Mesenchymal stem cell (in vitro differentiated cells and primary cell): ENCODE results near the gene INPP5B.

Source experiments
- DNase-seq: peaks from one replicate; pipeline ENCODE4 v3.0.0-alpha.2; 2013
- H2AFZ ChIP-seq: one replicate; pipeline ENCODE4 v1.6.1; 2013; ENCODE audit warnings: low read depth, mild to moderate bottlenecking, control low read depth, inconsistent platforms, low read length, moderate library complexity
- H2AK5ac ChIP-seq: 2 replicates; pipeline ENCODE4 v1.6.1; 2013; ENCODE audit warnings: low read length, moderate library complexity, mild to moderate bottlenecking, inconsistent platforms; ENCODE audit not compliant: severe bottlenecking
- H2BK120ac ChIP-seq: one replicate; pipeline ENCODE4 v1.6.1; 2013; ENCODE audit warnings: low read depth, mild to moderate bottlenecking, inconsistent platforms, low read length, moderate library complexity
- H2BK12ac ChIP-seq, 2 experiments: one replicate each; pipeline ENCODE4 v1.6.1; 2013; ENCODE audit warnings: inconsistent platforms in 2 of 2, low read length in 2 of 2, mild to moderate bottlenecking in 2 of 2, moderate library complexity in 2 of 2, control low read depth in 1 of 2
- H2BK15ac ChIP-seq: one replicate; pipeline ENCODE4 v1.6.1; 2013; ENCODE audit warnings: mild to moderate bottlenecking, low read depth, inconsistent platforms; ENCODE audit not compliant: poor library complexity, severe bottlenecking
- H2BK5ac ChIP-seq: 2 replicates; pipeline ENCODE4 v1.6.1; 2013; ENCODE audit warnings: low read depth, mild to moderate bottlenecking, low read length, control low read depth, inconsistent platforms; ENCODE audit not compliant: poor library complexity, severe bottlenecking
- H3K14ac ChIP-seq, 2 experiments: one replicate each; pipeline ENCODE4 v1.6.1; 2013; ENCODE audit warnings: inconsistent platforms in 2 of 2, low read length in 2 of 2, control low read depth in 1 of 2, mild to moderate bottlenecking in 1 of 2, moderate library complexity in 1 of 2
- H3K18ac ChIP-seq, 2 experiments: one replicate each; pipeline ENCODE4 v1.6.1; 2013; ENCODE audit warnings: inconsistent platforms in 2 of 2, low read length in 2 of 2, control low read depth in 1 of 2, low read depth in 1 of 2, mild to moderate bottlenecking in 1 of 2
- H3K23ac ChIP-seq, 2 experiments: one replicate each; pipeline ENCODE4 v1.6.1; 2013; ENCODE audit warnings: inconsistent platforms in 2 of 2, low read length in 2 of 2, mild to moderate bottlenecking in 2 of 2, moderate library complexity in 2 of 2, control low read depth in 1 of 2
- H3K27ac ChIP-seq: 2 replicates; pipeline ENCODE4 v1.5.1; 2013; ENCODE audit warnings: mild to moderate bottlenecking, moderate library complexity, low read length, control low read depth, inconsistent platforms; ENCODE audit not compliant: poor library complexity, severe bottlenecking
- H3K27me3 ChIP-seq, 2 experiments: 2 replicates each; pipeline versions ENCODE4 v1.6.1 to v1.7.0; 2013; ENCODE audit warnings: low read length in 2 of 2, mild to moderate bottlenecking in 2 of 2, moderate library complexity in 2 of 2, control low read depth in 1 of 2, inconsistent platforms in 1 of 2; ENCODE audit not compliant: control insufficient read depth in 1 of 2, insufficient read depth in 1 of 2
- H3K36me3 ChIP-seq, 2 experiments: 2 replicates each; pipeline versions ENCODE4 v1.6.1 to v1.7.0; 2013; ENCODE audit warnings: low read length in 2 of 2, control low read depth in 1 of 2, inconsistent platforms in 1 of 2, low read depth in 1 of 2, mild to moderate bottlenecking in 1 of 2; ENCODE audit not compliant: insufficient read depth in 2 of 2, control insufficient read depth in 1 of 2
- H3K4ac ChIP-seq, 2 experiments: one replicate each; pipeline ENCODE4 v1.6.1; 2013; ENCODE audit warnings: inconsistent platforms in 2 of 2, low read length in 2 of 2, mild to moderate bottlenecking in 2 of 2, moderate library complexity in 2 of 2, control low read depth in 1 of 2, low read depth in 1 of 2
- H3K4me1 ChIP-seq: 2 replicates; pipeline ENCODE4 v1.6.1; 2013; ENCODE audit warnings: low read depth, low read length, control low read depth; ENCODE audit not compliant: control insufficient read depth, insufficient read depth
- H3K4me2 ChIP-seq: 2 replicates; pipeline ENCODE4 v1.6.1; 2013; ENCODE audit warnings: low read length, mild to moderate bottlenecking, inconsistent platforms; ENCODE audit not compliant: poor library complexity, severe bottlenecking
- H3K4me3 ChIP-seq, 2 experiments: 2 replicates each; pipeline versions ENCODE4 v1.5.1 to v1.7.0; 2013; ENCODE audit warnings: low read length in 2 of 2, mild to moderate bottlenecking in 2 of 2, control low read depth in 1 of 2, low read depth in 1 of 2; ENCODE audit not compliant: insufficient read depth in 1 of 2
- H3K79me1 ChIP-seq: replicated peaks from 2 replicates; pipeline ENCODE4 v1.6.1; 2013; ENCODE audit warnings: mild to moderate bottlenecking, control low read depth, low read length, inconsistent platforms; ENCODE audit not compliant: poor library complexity, severe bottlenecking
- H3K9ac ChIP-seq: 2 replicates; pipeline ENCODE4 v1.7.0; 2013; ENCODE audit warnings: mild to moderate bottlenecking, low read length, moderate library complexity
- H3K9me3 ChIP-seq: 2 replicates; pipeline ENCODE4 v1.7.0; 2013; ENCODE audit warnings: mild to moderate bottlenecking, low read length; ENCODE audit not compliant: control insufficient read depth
- H4K8ac ChIP-seq: one replicate; pipeline ENCODE4 v1.6.1; 2013; ENCODE audit warnings: inconsistent platforms, mild to moderate bottlenecking, low read length, moderate library complexity
- H4K91ac ChIP-seq: one replicate; pipeline ENCODE4 v1.6.1; 2013; ENCODE audit warnings: mild to moderate bottlenecking, low read length, inconsistent platforms
- WGBS: methylation state at CpG from one replicate; pipeline ENCODE4 v1.1.7; 2013; ENCODE audit warnings: mixed read lengths; 5-methylcytosine and 5-hydroxymethylcytosine counted together

The INPP5B gene

GRCh38 chr1:37841652-37842051 lies 105.2 kb downstream of the INPP5B start:
- no peak overlapping the region for H3K14ac ChIP-seq
- no peak overlapping the region for H4K91ac ChIP-seq
- H3K18ac ChIP-seq = no peak overlapping the region
- 100% methylated on average over 2 of the region's 3 CpGs for WGBS
- H2BK15ac ChIP-seq = no peak overlapping the region
- no peak overlapping the region for H4K8ac ChIP-seq
- H3K27me3 ChIP-seq = no peaks in the 10 kb centered on the region
- peaks cover 28% of the 10 kb centered on the region for H3K79me1 ChIP-seq
- no peak overlapping the region for H3K23ac ChIP-seq
- H2AFZ ChIP-seq = no peak overlapping the region
- H3K4me2 ChIP-seq = no peak overlapping the region
- no peak for DNase-seq
- H3K4me3 ChIP-seq = no peak overlapping the region
- no peak overlapping the region for H2BK12ac ChIP-seq
- H3K27ac ChIP-seq = no peak overlapping the region
- H3K4me1 ChIP-seq = peaks cover 13% of the 10 kb centered on the region
- no peak overlapping the region for H2BK120ac ChIP-seq
- H3K9me3 ChIP-seq = no peaks in the 10 kb centered on the region
- no peak overlapping the region for H3K4ac ChIP-seq
- H2BK5ac ChIP-seq = no peak overlapping the region
- H3K36me3 ChIP-seq = peaks cover 24 to 83% of the 10 kb centered on the region in 2 experiments
- no peak overlapping the region for H3K9ac ChIP-seq
- no peak overlapping the region for H2AK5ac ChIP-seq

GRCh38 chr1:37840711-37841110 lies 106.1 kb downstream of the INPP5B start:
- no peak overlapping the region for H3K27ac ChIP-seq
- H3K27me3 ChIP-seq = no peaks in the 10 kb centered on the region
- H3K9ac ChIP-seq = no peak overlapping the region
- no peak overlapping the region for H4K91ac ChIP-seq
- H3K4ac ChIP-seq = no peak overlapping the region
- H4K8ac ChIP-seq = no peak overlapping the region
- no peak overlapping the region for H3K4me2 ChIP-seq
- H3K4me3 ChIP-seq = no peak overlapping the region
- H3K23ac ChIP-seq = no peak overlapping the region
- no peak overlapping the region for H3K14ac ChIP-seq
- no peak overlapping the region for H2AFZ ChIP-seq
- no peak overlapping the region for H2BK5ac ChIP-seq
- peaks cover 26 to 82% of the 10 kb centered on the region in 2 experiments for H3K36me3 ChIP-seq
- H3K18ac ChIP-seq = no peak overlapping the region
- H3K9me3 ChIP-seq = no peaks in the 10 kb centered on the region
- H2AK5ac ChIP-seq = no peak overlapping the region
- no peak for DNase-seq
- peaks cover 13% of the 10 kb centered on the region for H3K4me1 ChIP-seq
- no peak overlapping the region for H2BK15ac ChIP-seq
- WGBS = 95% methylated on average over 1 of the region's 1 CpG
- H3K79me1 ChIP-seq = peaks cover 31% of the 10 kb centered on the region
- no peak overlapping the region for H2BK12ac ChIP-seq
- H2BK120ac ChIP-seq = no peak overlapping the region

- H3K18ac ChIP-seq = no peak overlapping the region
- H3K9me3 ChIP-seq = no peaks in the 10 kb centered on the region
- no peak overlapping the region for H4K91ac ChIP-seq
- H3K27ac ChIP-seq = no peak overlapping the region
- H2BK12ac ChIP-seq = no peak overlapping the region
- no peak overlapping the region for H3K23ac ChIP-seq
- H3K4me3 ChIP-seq = no peak overlapping the region
- no peak overlapping the region for H2BK5ac ChIP-seq
- no peak overlapping the region for H3K9ac ChIP-seq
- peaks cover 13% of the 10 kb centered on the region for H3K4me1 ChIP-seq
- H2AFZ ChIP-seq = no peak overlapping the region
- no peak overlapping the region for H2BK15ac ChIP-seq
- peaks cover 33% of the 10 kb centered on the region for H3K79me1 ChIP-seq
- peaks cover 27 to 82% of the 10 kb centered on the region in 2 experiments for H3K36me3 ChIP-seq
- H4K8ac ChIP-seq = no peak overlapping the region
- H3K14ac ChIP-seq = no peak overlapping the region
- H2BK120ac ChIP-seq = no peak overlapping the region
- no peak overlapping the region for H3K4ac ChIP-seq
- no peaks in the 10 kb centered on the region for H3K27me3 ChIP-seq
- no peak for DNase-seq
- 99% methylated on average over 10 of the region's 10 CpGs for WGBS
- H3K4me2 ChIP-seq = no peak overlapping the region
- H2AK5ac ChIP-seq = no peak overlapping the region
These were observed 107.2 kb downstream of the INPP5B start for GRCh38 chr1:37839676-37840075.

GRCh38 chr1:37836788-37837187 lies 110.1 kb downstream of the INPP5B start:
- Histone ChIP-seq H3K14ac (no peak overlapping the region), H4K91ac (no peak overlapping the region), H3K9ac (no peak overlapping the region), H3K27me3 (no peaks in the 10 kb centered on the region), H2AK5ac (no peak overlapping the region), H3K36me3 (peaks cover 39 to 91% of the 10 kb centered on the region in 2 experiments), H2BK120ac (no peak overlapping the region), H3K9me3 (no peaks in the 10 kb centered on the region), H3K23ac (no peak overlapping the region), H3K4me2 (no peak overlapping the region), H2BK15ac (no peak overlapping the region), H2BK5ac (no peak overlapping the region), H3K4ac (no peak overlapping the region), H3K18ac (no peak overlapping the region), H3K4me1 (peaks cover 12% of the 10 kb centered on the region), H2AFZ (no peak overlapping the region), H4K8ac (no peak overlapping the region), H2BK12ac (no peak overlapping the region), H3K79me1 (peaks cover 39% of the 10 kb centered on the region), H3K4me3 (no peak overlapping the region), H3K27ac (no peak overlapping the region)
- no peak for DNase-seq
- 62% methylated on average over 3 of the region's 3 CpGs for WGBS
